Measurements from ENCODE around the gene PDAP1.
"Not testable (repeated sequence)": the region's sequence is repeated elsewhere in the genome, so short reads cannot be mapped to it uniquely, and the experiment has no call there.

The PDAP1 gene

DNA sequence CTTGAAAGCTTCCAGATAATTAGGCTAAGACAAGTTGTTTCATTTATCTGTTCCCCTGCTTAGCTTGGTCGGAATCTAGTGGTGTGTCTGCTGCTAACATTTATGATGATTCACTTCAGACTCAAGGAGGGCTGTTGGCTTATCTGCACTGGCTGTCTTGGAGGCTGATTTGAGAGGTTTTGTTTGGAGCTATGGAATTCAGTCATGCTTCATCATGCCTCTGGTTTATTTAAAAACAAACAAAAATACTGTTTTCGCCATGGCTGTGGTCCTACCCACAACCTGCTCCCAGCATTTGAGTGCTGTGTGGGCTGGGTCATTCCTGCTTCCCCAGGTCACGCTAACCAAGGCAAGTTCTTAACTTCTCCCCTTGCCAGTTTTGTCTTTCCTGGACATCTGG, 45.6 kb downstream of the PDAP1 start:
- TF ChIP-seq, protein P1, sequence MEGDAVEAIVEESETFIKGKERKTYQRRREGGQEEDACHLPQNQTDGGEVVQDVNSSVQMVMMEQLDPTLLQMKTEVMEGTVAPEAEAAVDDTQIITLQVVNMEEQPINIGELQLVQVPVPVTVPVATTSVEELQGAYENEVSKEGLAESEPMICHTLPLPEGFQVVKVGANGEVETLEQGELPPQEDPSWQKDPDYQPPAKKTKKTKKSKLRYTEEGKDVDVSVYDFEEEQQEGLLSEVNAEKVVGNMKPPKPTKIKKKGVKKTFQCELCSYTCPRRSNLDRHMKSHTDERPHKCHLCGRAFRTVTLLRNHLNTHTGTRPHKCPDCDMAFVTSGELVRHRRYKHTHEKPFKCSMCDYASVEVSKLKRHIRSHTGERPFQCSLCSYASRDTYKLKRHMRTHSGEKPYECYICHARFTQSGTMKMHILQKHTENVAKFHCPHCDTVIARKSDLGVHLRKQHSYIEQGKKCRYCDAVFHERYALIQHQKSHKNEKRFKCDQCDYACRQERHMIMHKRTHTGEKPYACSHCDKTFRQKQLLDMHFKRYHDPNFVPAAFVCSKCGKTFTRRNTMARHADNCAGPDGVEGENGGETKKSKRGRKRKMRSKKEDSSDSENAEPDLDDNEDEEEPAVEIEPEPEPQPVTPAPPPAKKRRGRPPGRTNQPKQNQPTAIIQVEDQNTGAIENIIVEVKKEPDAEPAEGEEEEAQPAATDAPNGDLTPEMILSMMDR (IDR thresholded peaks at IDR 0.05; ENCODE audit: low read depth, low read length, missing control alignments) = no peak
- DNase-seq (ENCODE audit: low read depth) = no peak
- H3K4me3 ChIP-seq (ENCODE audit: low read depth, low read length) = no peak overlapping the region

DNA sequence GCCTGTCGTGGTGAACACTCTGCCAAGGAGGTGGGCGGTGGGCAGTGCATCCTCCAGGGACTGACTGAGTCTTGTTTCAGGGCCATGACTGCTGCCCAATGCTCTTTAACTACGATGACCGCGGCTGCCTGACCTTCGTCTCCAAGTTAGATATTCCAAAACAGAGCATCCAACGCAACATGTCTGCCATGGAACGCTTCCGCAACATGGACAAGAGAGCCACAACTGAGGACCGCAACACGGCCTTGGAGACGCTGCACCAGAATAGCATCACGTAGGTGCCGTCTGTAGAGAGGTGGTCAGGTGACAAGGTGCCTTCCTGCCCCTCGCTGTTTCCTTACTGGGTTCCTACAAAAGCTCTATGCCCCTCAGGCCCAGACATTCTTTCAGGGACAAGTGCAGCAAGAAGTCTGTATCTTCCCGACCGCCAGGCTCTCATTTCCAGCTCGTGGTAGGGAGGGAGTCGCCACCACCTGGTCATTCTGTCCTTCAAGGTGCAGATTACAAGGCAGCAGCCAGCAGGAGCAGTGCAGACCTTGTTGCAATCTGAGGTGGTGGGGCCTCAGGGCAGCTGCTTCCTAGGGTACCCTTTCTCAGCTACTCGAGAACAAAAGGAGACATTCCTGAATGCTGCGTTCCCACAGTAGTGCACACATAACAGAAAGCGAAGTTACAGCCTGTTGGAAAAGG, 48.8 kb downstream of the PDAP1 start:
- DNase-seq (ENCODE audit: low read depth) = no peak
- TF ChIP-seq, protein P1 (IDR thresholded peaks at IDR 0.05; ENCODE audit: low read depth, low read length, missing control alignments) = no peak
- no peak overlapping the region for H3K4me3 ChIP-seq (ENCODE audit: low read depth, low read length)

DNA sequence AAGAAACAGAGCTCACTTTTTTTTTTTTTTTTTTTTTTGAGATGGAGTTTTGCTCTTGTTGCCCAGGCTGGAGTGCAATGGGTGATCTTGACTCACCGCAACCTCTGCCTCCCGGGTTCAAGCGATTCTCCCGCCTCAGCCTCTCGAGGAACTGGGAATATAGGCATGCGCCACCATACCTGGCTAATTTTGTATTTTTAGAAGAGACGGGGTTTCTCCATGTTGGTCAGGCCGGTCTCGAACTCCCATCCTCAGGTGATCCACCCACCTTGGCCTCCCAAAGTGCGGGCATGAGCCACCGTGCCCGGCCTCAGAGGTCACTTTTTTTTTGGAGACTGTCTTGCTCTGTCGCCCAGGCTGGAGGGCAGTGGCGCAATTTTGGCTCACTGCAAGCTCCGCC, 49.9 kb downstream of the PDAP1 start:
- not testable (repeated sequence) for H3K4me3 ChIP-seq (ENCODE audit: low read depth, low read length); DNase-seq (ENCODE audit: low read depth)

DNA sequence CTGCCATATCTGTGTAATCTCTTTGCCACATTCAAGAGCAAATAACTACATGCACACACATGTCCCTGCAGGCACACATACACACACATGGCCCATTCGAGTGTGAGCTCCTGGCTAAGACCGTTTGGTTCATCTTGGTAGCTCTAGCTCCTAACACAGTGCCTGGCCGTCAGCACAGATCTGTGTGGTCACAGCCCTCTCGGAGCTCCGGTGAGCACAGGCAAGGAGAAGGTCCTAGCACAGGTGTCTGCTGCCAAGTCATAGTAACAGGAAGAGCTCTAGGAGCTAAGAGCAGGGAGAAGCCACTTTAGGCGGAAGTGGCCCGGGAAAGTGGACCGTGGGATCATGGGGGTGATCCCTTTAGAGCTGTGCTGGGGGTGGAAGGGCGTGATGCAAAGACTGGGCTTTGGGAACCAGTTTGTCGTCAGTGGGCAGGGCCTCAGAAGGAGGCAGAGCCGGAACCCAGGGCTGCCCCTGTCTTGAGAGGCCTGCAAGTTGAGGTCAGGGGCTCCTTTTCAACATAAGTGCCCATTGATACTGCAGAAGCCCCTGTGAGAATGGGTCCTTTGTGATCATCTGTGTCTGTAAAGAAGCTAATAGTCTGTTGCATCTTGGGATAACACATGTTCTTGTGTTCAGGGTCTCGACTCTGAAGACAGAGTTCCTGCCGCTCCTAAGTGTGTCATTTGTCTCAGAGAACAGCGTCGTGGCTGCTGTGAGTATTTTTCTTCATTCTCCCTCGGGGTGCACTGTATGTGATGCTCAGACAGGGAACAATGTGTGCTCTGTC, 50.5 kb downstream of the PDAP1 start:
- no peak for DNase-seq (ENCODE audit: low read depth)
- H3K4me3 ChIP-seq (ENCODE audit: low read depth, low read length) = no peak overlapping the region
- TF ChIP-seq, protein P1 (IDR thresholded peaks at IDR 0.05; ENCODE audit: low read depth, low read length, missing control alignments) = no peak

DNA sequence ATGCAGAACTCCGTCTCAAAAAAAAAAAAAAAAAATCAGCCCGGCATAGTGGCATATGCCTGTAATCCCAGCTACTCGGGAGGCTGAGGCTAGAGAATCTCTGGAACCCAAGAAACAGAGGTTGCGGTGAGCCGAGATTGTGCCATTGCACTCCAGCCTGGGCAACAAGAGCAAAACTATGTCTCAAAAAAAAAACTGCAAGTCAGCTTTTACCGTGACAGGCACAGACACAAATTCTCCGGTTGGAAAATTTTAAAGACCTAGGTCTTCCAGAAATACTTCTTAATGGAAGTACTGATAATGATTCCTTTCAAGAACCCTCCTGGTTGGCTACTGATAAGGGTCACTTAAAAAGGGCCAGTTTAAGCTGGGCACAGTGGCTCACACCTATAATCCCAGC, 53.3 kb downstream of the PDAP1 start:
- TF ChIP-seq, protein P1 (IDR thresholded peaks at IDR 0.05; ENCODE audit: low read depth, low read length, missing control alignments) = no peak
- no peak overlapping the region for H3K4me3 ChIP-seq (ENCODE audit: low read depth, low read length)
- no peak for DNase-seq (ENCODE audit: low read depth)

DNA sequence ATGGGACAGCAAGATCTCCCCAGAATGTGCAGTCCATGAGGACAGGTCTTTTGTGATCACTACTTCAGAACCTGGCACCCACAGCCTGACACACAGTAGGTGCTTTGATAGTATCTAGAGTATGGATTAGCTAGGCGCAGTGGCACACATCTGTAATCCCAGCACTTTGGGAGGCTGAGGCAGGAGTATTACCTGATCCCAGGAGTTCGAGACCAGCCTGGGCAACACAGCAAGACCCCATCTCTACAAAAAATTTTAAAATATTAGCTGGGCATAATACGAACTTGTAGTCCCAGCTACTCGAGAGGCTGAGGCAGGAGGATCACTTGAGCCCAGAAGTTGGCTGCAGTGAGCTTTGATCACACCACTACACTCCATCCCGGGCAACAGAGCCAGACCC, 56.1 kb downstream of the PDAP1 start:
- DNase-seq (ENCODE audit: low read depth) = no peak
- TF ChIP-seq, protein P1 (IDR thresholded peaks at IDR 0.05; ENCODE audit: low read depth, low read length, missing control alignments) = no peak
- no peak overlapping the region for H3K4me3 ChIP-seq (ENCODE audit: low read depth, low read length)

DNA sequence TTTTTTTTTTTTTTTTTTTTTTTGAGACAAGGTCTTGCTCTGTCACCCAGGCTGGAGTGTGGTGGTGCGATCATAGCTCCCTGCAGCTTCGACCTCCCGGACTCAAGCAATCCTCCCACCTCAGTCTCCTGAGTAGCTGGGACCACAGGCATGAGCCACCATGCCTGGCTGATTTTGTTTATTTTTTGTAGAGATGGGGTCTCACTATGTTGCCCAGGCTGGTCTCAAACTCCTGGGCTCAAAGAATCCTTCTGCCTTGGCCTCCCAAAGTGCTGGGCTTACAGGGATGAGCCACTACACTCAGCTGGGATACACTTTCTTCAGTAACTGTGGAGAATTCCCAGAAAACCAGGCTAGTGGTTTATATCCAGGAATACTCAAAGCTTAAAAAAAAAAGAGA, 57.8 kb downstream of the PDAP1 start:
- not testable (repeated sequence) for DNase-seq (ENCODE audit: low read depth); H3K4me3 ChIP-seq (ENCODE audit: low read depth, low read length)

All from GM12864 (cell line).